DOHH2 (cell line): ENCODE results near the gene HID1.
A peak's percentile ranks its signal among the peaks of the same experiment; 100 is the strongest.

Experiments
- H3F3A ChIP-seq: fragments of 200-600 bp; sonication (generic), shearing (Covaris generic); 2 replicates; pipeline ENCODE4 v1.6.0; 2016; ENCODE audit warnings: antibody characterized with exemption, mild to moderate bottlenecking; ENCODE audit not compliant: control insufficient read depth, insufficient read depth
- H3K27ac ChIP-seq: fragments of 200-600 bp; sonication (generic); 2 replicates; pipeline ENCODE4 v1.5.1; 2014; ENCODE audit warnings: low read depth, mild to moderate bottlenecking, low read length, moderate library complexity
- H3K27me3 ChIP-seq: fragments of 200-600 bp; sonication (generic); 2 replicates; pipeline ENCODE4 v1.6.1; 2014; ENCODE audit warnings: mild to moderate bottlenecking, low read length, mixed read lengths; ENCODE audit not compliant: control insufficient read depth
- H3K36me3 ChIP-seq: fragments of 200-600 bp; sonication (generic); 2 replicates; pipeline ENCODE4 v1.6.1; 2014; ENCODE audit warnings: mild to moderate bottlenecking, low read length, moderate library complexity, mixed read lengths; ENCODE audit not compliant: control insufficient read depth
- H3K4me1 ChIP-seq: fragments of 200-600 bp; sonication (generic); 2 replicates; pipeline ENCODE4 v1.6.1; 2014; ENCODE audit warnings: mild to moderate bottlenecking, low read length, mixed read lengths; ENCODE audit not compliant: control insufficient read depth
- H3K4me2 ChIP-seq: fragments of 200-600 bp; sonication (generic); 2 replicates; pipeline ENCODE4 v1.6.0; 2014; ENCODE audit warnings: mild to moderate bottlenecking, low read length, moderate library complexity
- H3K4me3 ChIP-seq: fragments of 200-600 bp; sonication (generic); 2 replicates; pipeline ENCODE4 v1.5.1; 2014; ENCODE audit warnings: mild to moderate bottlenecking, low read length, mixed read lengths
- H3K79me2 ChIP-seq: fragments of 200-600 bp; sonication (generic); 2 replicates; pipeline ENCODE4 v1.6.1; 2014; ENCODE audit warnings: mild to moderate bottlenecking, low read length, mixed read lengths; ENCODE audit not compliant: control insufficient read depth
- H3K9me2 ChIP-seq: fragments of 200-600 bp; sonication (generic); replicated peaks from 2 replicates; pipeline ENCODE4 v1.6.1; 2014; ENCODE audit warnings: mild to moderate bottlenecking, low read length, mixed read lengths; ENCODE audit not compliant: control insufficient read depth
- H3K9me3 ChIP-seq: fragments of 200-600 bp; sonication (generic); 2 replicates; pipeline ENCODE4 v1.6.1; 2014; ENCODE audit warnings: antibody characterized with exemption, low read length, mixed read lengths; ENCODE audit not compliant: control insufficient read depth, insufficient read depth
- H4K20me1 ChIP-seq: fragments of 200-600 bp; sonication (generic); 2 replicates; pipeline ENCODE4 v1.6.0; 2014; ENCODE audit warnings: low read depth, mild to moderate bottlenecking, antibody characterized with exemption, low read length, moderate library complexity; ENCODE audit not compliant: control insufficient read depth, insufficient read depth
- CTCF ChIP-seq: fragments of 200-600 bp; sonication (generic); IDR thresholded peaks from one replicate; pipeline ENCODE4 v1.5.1; 2014; ENCODE audit warnings: antibody characterized with exemption, mild to moderate bottlenecking, low read depth, low read length; ENCODE audit not compliant: poor library complexity, severe bottlenecking
- EZH2phosphoT487 ChIP-seq: fragments of 200-600 bp; sonication (generic); IDR thresholded peaks from 2 replicates; pipeline ENCODE4 v1.6.1; 2017; ENCODE audit warnings: borderline replicate concordance, mild to moderate bottlenecking, antibody characterized with exemption, low read length, moderate library complexity, mixed read lengths

The HID1 gene

DNA sequence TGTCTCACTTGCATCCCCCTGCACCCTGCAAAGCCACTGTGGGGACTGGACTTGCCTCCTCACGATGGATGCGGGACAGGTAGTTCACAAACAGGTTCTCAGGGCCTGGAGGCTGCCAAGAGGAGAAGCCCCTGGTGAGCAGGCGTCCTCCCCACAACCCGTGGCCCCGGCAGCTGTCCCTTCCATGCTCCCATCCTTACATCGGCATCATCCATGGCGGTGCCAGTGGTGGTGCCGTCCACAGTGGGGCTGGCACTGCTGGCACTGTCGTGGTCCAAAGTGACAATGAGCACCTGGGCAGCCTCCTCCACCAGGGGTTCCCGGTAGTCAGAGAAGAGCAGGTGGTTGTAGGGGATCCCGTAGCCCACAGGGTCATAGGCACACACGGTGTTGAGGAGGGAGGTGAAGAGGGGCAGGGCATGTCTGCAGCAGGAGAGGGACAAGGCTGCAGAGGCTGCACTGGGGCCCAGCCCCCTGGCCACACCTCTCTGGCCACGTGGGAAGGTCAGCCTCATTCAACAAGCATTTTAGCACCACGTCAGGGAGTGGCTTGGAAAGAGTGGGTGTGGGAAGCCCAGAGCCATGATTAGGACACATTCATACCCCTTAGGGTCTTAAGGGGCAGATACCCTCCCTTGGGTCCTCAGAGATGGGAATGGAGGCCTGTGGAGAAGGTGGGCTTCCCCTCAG, 12.6 kb downstream of the HID1 start:
- Histone ChIP-seq H3K4me2 (no peak overlapping the region), H3K36me3 (no peaks in the 10 kb centered on the region), H4K20me1 (no peaks in the 10 kb centered on the region), H3K4me1 (peaks cover 9% of the 10 kb centered on the region), H3K9me2 (no peaks in the 10 kb centered on the region), H3K9me3 (no peaks in the 10 kb centered on the region), H3K79me2 (no peaks in the 10 kb centered on the region), H3K27ac (no peak overlapping the region), H3F3A (no peaks in the 10 kb centered on the region), H3K4me3 (no peak overlapping the region), H3K27me3 (peaks cover 2% of the 10 kb centered on the region; the same call in 1 of the 2 replicates)
- TF ChIP-seq CTCF (no peak), EZH2phosphoT487 (no peak)

DNA sequence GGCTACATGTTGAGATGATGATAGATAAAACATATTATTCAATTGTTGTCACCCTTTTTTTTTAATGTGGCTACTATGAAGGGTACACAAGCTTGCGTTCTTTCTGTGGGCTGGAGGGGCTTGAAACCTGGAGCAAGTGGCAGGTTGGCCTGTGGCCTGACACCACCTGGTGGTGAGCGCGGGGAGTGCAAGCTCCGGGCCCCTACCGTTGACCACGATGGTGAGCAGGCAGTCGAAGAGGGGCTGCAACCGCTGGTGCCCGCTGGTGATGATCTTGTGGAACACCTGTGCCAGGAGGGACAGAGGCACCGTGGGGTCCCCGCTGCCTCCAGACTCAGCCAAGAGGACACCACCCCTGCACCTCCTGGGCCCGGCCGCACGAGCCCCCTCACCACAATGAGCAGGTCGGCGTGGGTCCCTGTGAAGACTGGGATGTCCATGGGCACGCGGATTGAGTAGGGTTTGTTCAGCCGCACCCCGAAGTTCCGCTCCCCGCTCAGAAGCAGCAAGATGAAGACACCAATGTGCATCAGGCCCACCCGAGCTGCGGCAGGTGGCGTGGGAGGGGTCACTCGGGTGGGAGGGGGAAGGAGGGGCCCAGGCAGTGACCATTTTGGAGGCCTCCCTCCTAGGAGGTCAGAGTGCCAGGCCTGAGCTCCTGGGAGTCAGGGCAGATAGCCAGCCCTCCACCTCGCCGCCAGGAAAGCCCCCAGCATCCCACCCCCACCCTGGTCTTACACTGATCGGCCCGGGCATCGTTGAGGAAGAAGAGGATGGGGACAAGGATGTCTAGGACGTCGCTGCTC, 14.4 kb downstream of the HID1 start:
- no peaks in the 10 kb centered on the region for H3K9me2 ChIP-seq
- no peaks in the 10 kb centered on the region for H3K79me2 ChIP-seq
- TF ChIP-seq CTCF = peak; percentile 88
- TF ChIP-seq EZH2phosphoT487 = no peak
- no peak overlapping the region for H3K4me2 ChIP-seq
- no peak overlapping the region for H3K27ac ChIP-seq
- no peaks in the 10 kb centered on the region for H4K20me1 ChIP-seq
- no peaks in the 10 kb centered on the region for H3K36me3 ChIP-seq
- H3F3A ChIP-seq = no peaks in the 10 kb centered on the region
- no peaks in the 10 kb centered on the region for H3K9me3 ChIP-seq
- 0 out of 2 replicates have a peak, but pooled peaks cover 2% of the 10 kb centered on the region for H3K27me3 ChIP-seq
- H3K4me1 ChIP-seq = peaks cover 9% of the 10 kb centered on the region
- H3K4me3 ChIP-seq = no peak overlapping the region

DNA sequence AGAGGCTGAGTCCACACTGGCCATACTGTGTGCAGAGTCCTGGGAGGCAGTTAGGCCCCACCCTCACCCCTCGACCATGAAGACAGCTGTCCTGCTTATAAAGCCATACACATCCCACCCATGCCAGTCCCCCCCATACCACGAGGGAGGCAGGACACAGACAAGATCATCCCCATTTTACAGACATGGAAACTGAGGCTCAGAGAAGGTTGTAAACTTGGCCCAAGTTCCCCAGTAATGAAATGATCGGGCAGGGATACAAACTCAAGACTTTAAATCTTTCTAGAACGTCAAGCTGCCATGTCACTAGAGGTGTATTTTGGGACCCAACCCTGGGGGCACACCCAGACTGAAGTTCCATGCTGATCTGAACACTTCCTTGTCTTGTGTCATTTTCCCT, 16.5 kb downstream of the HID1 start:
- H3K4me1 ChIP-seq = peaks cover 7% of the 10 kb centered on the region
- H3K4me2 ChIP-seq = no peak overlapping the region
- TF ChIP-seq EZH2phosphoT487 (no peak), CTCF (no peak)
- no peaks in the 10 kb centered on the region for H3K79me2 ChIP-seq
- H3K4me3 ChIP-seq = no peak overlapping the region
- no peaks in the 10 kb centered on the region for H3F3A ChIP-seq
- no peaks in the 10 kb centered on the region for H3K9me2 ChIP-seq
- H3K27me3 ChIP-seq = 0 out of 2 replicates have a peak, but pooled peaks cover 2% of the 10 kb centered on the region
- H3K9me3 ChIP-seq = no peaks in the 10 kb centered on the region
- H3K27ac ChIP-seq = no peak overlapping the region
- no peaks in the 10 kb centered on the region for H4K20me1 ChIP-seq
- H3K36me3 ChIP-seq = no peaks in the 10 kb centered on the region
